Gastroesophageal sphincter (tissue), 3 donors: ENCODE measurements around the gene CFAP99.

Experiments used
- CTCF ChIP-seq, 4 experiments: fragments of 200-600 bp in 2 of 4; fragments of 450-650 bp in 2 of 4; sonication (generic) in 1 of 4; IDR thresholded peaks; one replicate each; pipeline ENCODE4 v1.5.1; 2017 to 2019; ENCODE audit warnings: antibody characterized with exemption in 4 of 4, mild to moderate bottlenecking in 2 of 4, moderate library complexity in 2 of 4
- EP300 ChIP-seq: sonication (generic); formaldehyde crosslinking; IDR thresholded peaks from one replicate; pipeline ENCODE4 v1.6.1; 2017; ENCODE audit warnings: antibody characterized with exemption, mild to moderate bottlenecking

GRCh38 chr4:2494992-2495391 is 76.2 kb downstream of the CFAP99 start:
- TF ChIP-seq CTCF (IDR thresholded peaks at IDR 0.05) = no peak
- no peak for TF ChIP-seq EP300
